ENCODE data around the gene VEPH1.
A peak's percentile ranks its signal among the peaks of the same experiment; 100 is the strongest.

Gene VEPH1

GRCh38 chr3:157493627-157494550 lies 9.3 kb downstream of the VEPH1 start:
- DNase-seq: peak; percentile 48
- in situ Hi-C loops (cut with HindIII; ENCODE audit: low pct_ligation_motif_present, low pct_unique_long_range_greater_than_20kb, low sequenced_read_pairs): loop anchor here (25.0 kb wide), 1 partner anchor 282 kb away; no protein-coding TSS in a partner anchor

- in situ Hi-C loops (cut with HindIII; ENCODE audit: low pct_ligation_motif_present, low pct_unique_long_range_greater_than_20kb, low sequenced_read_pairs): loop anchor here (25.0 kb wide), 1 partner anchor 279 kb away; no protein-coding TSS in a partner anchor
Measured at GRCh38 chr3:157491136-157491535, 12.1 kb downstream of the VEPH1 start.

GRCh38 chr3:157488144-157488543 lies 15.1 kb downstream of the VEPH1 start:
- no peak for DNase-seq
- in situ Hi-C loops (cut with HindIII; ENCODE audit: low pct_ligation_motif_present, low pct_unique_long_range_greater_than_20kb, low sequenced_read_pairs): loop anchor here (25.0 kb wide), 1 partner anchor 276 kb away; no protein-coding TSS in a partner anchor

More at GRCh38 chr3:157491136-157491535, 12.1 kb downstream of the VEPH1 start:
- no peak for DNase-seq

GRCh38 chr3:157487339-157487738 lies 15.9 kb downstream of the VEPH1 start:
- in situ Hi-C loops (cut with HindIII; ENCODE audit: low pct_ligation_motif_present, low pct_unique_long_range_greater_than_20kb, low sequenced_read_pairs): loop anchor here (25.0 kb wide), 1 partner anchor 275 kb away; no protein-coding TSS in a partner anchor
- no peak for DNase-seq

GRCh38 chr3:157479464-157480243 lies 23.6 kb downstream of the VEPH1 start:
- no peak for DNase-seq
- in situ Hi-C loops (cut with HindIII; ENCODE audit: low pct_ligation_motif_present, low pct_unique_long_range_greater_than_20kb, low sequenced_read_pairs): loop anchor here (25.0 kb wide), 1 partner anchor 267 kb away; no protein-coding TSS in a partner anchor

GRCh38 chr3:157477441-157477840 lies 25.8 kb downstream of the VEPH1 start:
- in situ Hi-C loops (cut with HindIII; ENCODE audit: low pct_ligation_motif_present, low pct_unique_long_range_greater_than_20kb, low sequenced_read_pairs): loop anchor here (25.0 kb wide), 1 partner anchor 265 kb away; no protein-coding TSS in a partner anchor
- no peak for DNase-seq

GRCh38 chr3:157475921-157476414 lies 27.2 kb downstream of the VEPH1 start:
- no peak for DNase-seq
- in situ Hi-C loops (cut with HindIII; ENCODE audit: low pct_ligation_motif_present, low pct_unique_long_range_greater_than_20kb, low sequenced_read_pairs): loop anchor here (25.0 kb wide), 1 partner anchor 264 kb away; no protein-coding TSS in a partner anchor

GRCh38 chr3:157472648-157473047 lies 30.6 kb downstream of the VEPH1 start:
- DNase-seq: no peak
- in situ Hi-C loops (cut with HindIII; ENCODE audit: low pct_ligation_motif_present, low pct_unique_long_range_greater_than_20kb, low sequenced_read_pairs): no loop called here

GRCh38 chr3:157471064-157471463 lies 32.2 kb downstream of the VEPH1 start:
- in situ Hi-C loops (cut with HindIII; ENCODE audit: low pct_ligation_motif_present, low pct_unique_long_range_greater_than_20kb, low sequenced_read_pairs): no loop called here
- no peak for DNase-seq

- no peak for DNase-seq
- in situ Hi-C loops (cut with HindIII; ENCODE audit: low pct_ligation_motif_present, low pct_unique_long_range_greater_than_20kb, low sequenced_read_pairs): no loop called here
Measured at GRCh38 chr3:157469561-157470294, 33.5 kb downstream of the VEPH1 start.

- in situ Hi-C loops (cut with HindIII; ENCODE audit: low pct_ligation_motif_present, low pct_unique_long_range_greater_than_20kb, low sequenced_read_pairs): no loop called here
- no peak for DNase-seq
Measured at GRCh38 chr3:157467200-157467599, 36.0 kb downstream of the VEPH1 start.

- in situ Hi-C loops (cut with HindIII; ENCODE audit: low pct_ligation_motif_present, low pct_unique_long_range_greater_than_20kb, low sequenced_read_pairs): no loop called here
Measured at GRCh38 chr3:157465741-157466140, 37.5 kb downstream of the VEPH1 start.

GRCh38 chr3:157464321-157464720 lies 38.9 kb downstream of the VEPH1 start:
- in situ Hi-C loops (cut with HindIII; ENCODE audit: low pct_ligation_motif_present, low pct_unique_long_range_greater_than_20kb, low sequenced_read_pairs): no loop called here
- DNase-seq: no peak

More at GRCh38 chr3:157465741-157466140, 37.5 kb downstream of the VEPH1 start:
- no peak for DNase-seq

GRCh38 chr3:157463816-157464215 lies 39.4 kb downstream of the VEPH1 start:
- in situ Hi-C loops (cut with HindIII; ENCODE audit: low pct_ligation_motif_present, low pct_unique_long_range_greater_than_20kb, low sequenced_read_pairs): no loop called here
- no peak for DNase-seq

GRCh38 chr3:157460253-157460652 lies 43.0 kb downstream of the VEPH1 start:
- peak; percentile 8 for DNase-seq
- in situ Hi-C loops (cut with HindIII; ENCODE audit: low pct_ligation_motif_present, low pct_unique_long_range_greater_than_20kb, low sequenced_read_pairs): no loop called here

GRCh38 chr3:157459706-157460105 lies 43.5 kb downstream of the VEPH1 start:
- no peak for DNase-seq
- in situ Hi-C loops (cut with HindIII; ENCODE audit: low pct_ligation_motif_present, low pct_unique_long_range_greater_than_20kb, low sequenced_read_pairs): no loop called here

- in situ Hi-C loops (cut with HindIII; ENCODE audit: low pct_ligation_motif_present, low pct_unique_long_range_greater_than_20kb, low sequenced_read_pairs): no loop called here
- no peak for DNase-seq
Measured at GRCh38 chr3:157453824-157454223, 49.4 kb downstream of the VEPH1 start.

GRCh38 chr3:157452097-157452496 lies 51.1 kb downstream of the VEPH1 start:
- no peak for DNase-seq

More at GRCh38 chr3:157452097-157452496, 51.1 kb downstream of the VEPH1 start:
- in situ Hi-C loops (cut with HindIII; ENCODE audit: low pct_ligation_motif_present, low pct_unique_long_range_greater_than_20kb, low sequenced_read_pairs): no loop called here
